HepG2 (cell line): ENCODE results near the gene CCDC33. TPM values are rescaled to one million over a fixed set of nuclear protein-coding genes. Genes with fewer than 3 reads are reported as not detected.

Experiments used
- GATA4 ChIP-seq: sonication (generic); IDR thresholded peaks from 2 replicates; pipeline ENCODE4 v1.6.1; 2016; ENCODE audit warnings: antibody characterized with exemption, low read depth, borderline replicate concordance
- HES4 ChIP-seq: sonication (generic); formaldehyde crosslinking; IDR thresholded peaks from 2 replicates; pipeline ENCODE4 v1.9.0; 2021; ENCODE audit warnings: mild to moderate bottlenecking, missing genetic modification reagents, borderline replicate concordance
- HMGA1 ChIP-seq: sonication (generic); formaldehyde crosslinking; conservative IDR thresholded peaks from 2 replicates; pipeline ENCODE4 v1.4.0; 2020; ENCODE audit warnings: missing genetic modification reagents
- YEATS4 ChIP-seq: sonication (generic); formaldehyde crosslinking; IDR thresholded peaks from 2 replicates; pipeline ENCODE4 v1.4.0; 2020; ENCODE audit warnings: missing genetic modification reagents, borderline replicate concordance
- ZNF333 ChIP-seq: sonication (generic); formaldehyde crosslinking; IDR thresholded peaks from 2 replicates; pipeline ENCODE4 v1.4.0; 2020; ENCODE audit warnings: mild to moderate bottlenecking, missing genetic modification reagents, borderline replicate concordance
- ZNF678 ChIP-seq: sonication (generic); formaldehyde crosslinking; IDR thresholded peaks from 2 replicates; pipeline ENCODE4 v1.4.0; 2020; ENCODE audit warnings: mild to moderate bottlenecking, missing genetic modification reagents
- ZNF776 ChIP-seq: sonication (generic); formaldehyde crosslinking; IDR thresholded peaks from 2 replicates; pipeline ENCODE4 v1.4.0; 2020; ENCODE audit warnings: mild to moderate bottlenecking, missing genetic modification reagents
- polyA plus RNA-seq, 8 experiments: library from polyadenylated mRNA; depleted of rRNA in 3 of 8; stranded (reverse) in 7 of 8; unstranded in 1 of 8; fragments of >200 nt; fragmentation: Illumina TruSeq in 4 of 8; extraction: Trizol in 4 of 8; gene quantifications; 2 replicates each; pipeline versions ENCODE4 v1.2.1 to v1.2.3, GENCODE V29; 2011 to 2016; ENCODE audit warnings: low read depth in 4 of 8, missing spikeins in 1 of 8, mixed read lengths in 1 of 8; ENCODE audit not compliant: insufficient read depth in 1 of 8
- total RNA-seq, 5 experiments: library from RNA; depleted of rRNA; stranded (reverse); fragments of >200 nt; fragmentation: Illumina TruSeq; extraction: Trizol; gene quantifications; 2 replicates each; pipeline ENCODE4 v1.2.3, GENCODE V29; 2016; ENCODE audit warnings: low read depth in 1 of 5
- TF ChIP-seq, protein P1 (sequence below): sonication (generic); formaldehyde crosslinking; IDR thresholded peaks from 2 replicates; pipeline ENCODE4 v1.4.0; 2020; ENCODE audit warnings: missing genetic modification reagents

Gene CCDC33
- total and polyA plus RNA-seq, 2 of the 13 experiments (the other 11 are each of a cell fraction or from before 2014, with no cell fraction given): 0.30 TPM; not detected in 1

DNA sequence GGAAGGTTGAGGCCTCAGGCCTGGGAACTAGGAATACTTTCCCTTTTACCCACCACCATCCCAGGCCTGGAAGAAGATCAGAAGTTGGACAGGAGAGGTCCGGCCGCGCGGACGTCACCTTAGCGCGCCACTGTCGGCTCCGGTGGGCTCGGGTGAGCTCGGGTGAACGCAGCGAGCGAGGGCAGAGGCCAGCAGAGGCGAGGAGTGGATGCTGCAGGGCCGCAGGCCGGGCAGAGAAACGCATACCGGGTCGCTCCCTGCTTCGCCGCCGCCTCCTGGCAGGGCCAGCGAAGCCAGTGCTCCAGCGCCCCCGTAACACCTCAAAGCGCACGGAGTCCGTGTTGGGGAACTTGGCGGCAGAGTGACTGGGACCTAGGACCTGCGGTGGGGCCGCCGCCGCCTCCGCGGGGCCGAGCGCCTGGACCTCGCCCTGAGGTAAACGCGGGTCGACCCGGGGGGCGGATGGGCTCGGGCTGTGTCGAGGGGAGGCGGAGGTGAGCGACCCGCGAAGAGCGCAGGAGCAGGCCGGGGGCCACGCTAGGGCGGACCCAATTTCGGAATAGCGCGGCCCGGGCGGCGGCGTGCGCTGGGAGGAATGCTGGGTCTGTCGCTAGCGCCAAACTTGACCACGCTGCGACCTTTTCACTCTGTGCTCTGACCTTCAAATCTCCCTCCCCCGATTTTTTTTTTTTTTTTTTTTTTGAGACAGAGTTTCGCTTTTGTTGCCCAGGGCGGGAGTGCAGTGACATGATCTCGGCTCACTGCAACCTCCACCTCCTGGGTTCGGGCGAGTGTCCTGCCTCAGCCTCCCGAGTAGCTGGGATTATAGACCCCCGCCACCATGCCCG, 129.7 kb downstream of the CCDC33 start (continued):
- TF ChIP-seq, protein P1, sequence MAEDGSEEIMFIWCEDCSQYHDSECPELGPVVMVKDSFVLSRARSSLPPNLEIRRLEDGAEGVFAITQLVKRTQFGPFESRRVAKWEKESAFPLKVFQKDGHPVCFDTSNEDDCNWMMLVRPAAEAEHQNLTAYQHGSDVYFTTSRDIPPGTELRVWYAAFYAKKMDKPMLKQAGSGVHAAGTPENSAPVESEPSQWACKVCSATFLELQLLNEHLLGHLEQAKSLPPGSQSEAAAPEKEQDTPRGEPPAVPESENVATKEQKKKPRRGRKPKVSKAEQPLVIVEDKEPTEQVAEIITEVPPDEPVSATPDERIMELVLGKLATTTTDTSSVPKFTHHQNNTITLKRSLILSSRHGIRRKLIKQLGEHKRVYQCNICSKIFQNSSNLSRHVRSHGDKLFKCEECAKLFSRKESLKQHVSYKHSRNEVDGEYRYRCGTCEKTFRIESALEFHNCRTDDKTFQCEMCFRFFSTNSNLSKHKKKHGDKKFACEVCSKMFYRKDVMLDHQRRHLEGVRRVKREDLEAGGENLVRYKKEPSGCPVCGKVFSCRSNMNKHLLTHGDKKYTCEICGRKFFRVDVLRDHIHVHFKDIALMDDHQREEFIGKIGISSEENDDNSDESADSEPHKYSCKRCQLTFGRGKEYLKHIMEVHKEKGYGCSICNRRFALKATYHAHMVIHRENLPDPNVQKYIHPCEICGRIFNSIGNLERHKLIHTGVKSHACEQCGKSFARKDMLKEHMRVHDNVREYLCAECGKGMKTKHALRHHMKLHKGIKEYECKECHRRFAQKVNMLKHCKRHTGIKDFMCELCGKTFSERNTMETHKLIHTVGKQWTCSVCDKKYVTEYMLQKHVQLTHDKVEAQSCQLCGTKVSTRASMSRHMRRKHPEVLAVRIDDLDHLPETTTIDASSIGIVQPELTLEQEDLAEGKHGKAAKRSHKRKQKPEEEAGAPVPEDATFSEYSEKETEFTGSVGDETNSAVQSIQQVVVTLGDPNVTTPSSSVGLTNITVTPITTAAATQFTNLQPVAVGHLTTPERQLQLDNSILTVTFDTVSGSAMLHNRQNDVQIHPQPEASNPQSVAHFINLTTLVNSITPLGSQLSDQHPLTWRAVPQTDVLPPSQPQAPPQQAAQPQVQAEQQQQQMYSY: no peak
- TF ChIP-seq ZNF678 (CRISPR knock-in tag) (peak; percentile 43; the same call in 1 of the 2 replicates), ZNF776 (no peak; the same call in 1 of the 2 replicates), ZNF333 (CRISPR knock-in tag) (no peak), GATA4 (no peak), YEATS4 (CRISPR knock-in tag) (peak; percentile 34; the same call in 1 of the 2 replicates), HMGA1 (CRISPR knock-in tag) (no peak), HES4 (CRISPR knock-in tag) (peak; percentile 37; the same call in 1 of the 2 replicates)
